GM12864 (cell line): ENCODE measurements around the gene LARP6.

ENCODE experiments used
- DNase-seq: peaks from one replicate; pipeline ENCODE4 v3.0.0-alpha.2; 2011; ENCODE audit warnings: low read depth
- H3K4me3 ChIP-seq: 2 replicates; pipeline ENCODE4 v1.5.1; 2011; ENCODE audit warnings: mild to moderate bottlenecking, low read depth, low read length, control low read depth
- TF ChIP-seq, protein P1 (sequence below): IDR thresholded peaks from 2 replicates; pipeline ENCODE4 v1.5.1; 2011; ENCODE audit warnings: low read depth, mild to moderate bottlenecking, moderate library complexity, low read length, control low read depth, inconsistent platforms; ENCODE audit errors: missing control alignments

The LARP6 gene

GRCh38 chr15:70852501-70853317 lies 1.2 kb downstream of the LARP6 start:
- TF ChIP-seq, protein P1, sequence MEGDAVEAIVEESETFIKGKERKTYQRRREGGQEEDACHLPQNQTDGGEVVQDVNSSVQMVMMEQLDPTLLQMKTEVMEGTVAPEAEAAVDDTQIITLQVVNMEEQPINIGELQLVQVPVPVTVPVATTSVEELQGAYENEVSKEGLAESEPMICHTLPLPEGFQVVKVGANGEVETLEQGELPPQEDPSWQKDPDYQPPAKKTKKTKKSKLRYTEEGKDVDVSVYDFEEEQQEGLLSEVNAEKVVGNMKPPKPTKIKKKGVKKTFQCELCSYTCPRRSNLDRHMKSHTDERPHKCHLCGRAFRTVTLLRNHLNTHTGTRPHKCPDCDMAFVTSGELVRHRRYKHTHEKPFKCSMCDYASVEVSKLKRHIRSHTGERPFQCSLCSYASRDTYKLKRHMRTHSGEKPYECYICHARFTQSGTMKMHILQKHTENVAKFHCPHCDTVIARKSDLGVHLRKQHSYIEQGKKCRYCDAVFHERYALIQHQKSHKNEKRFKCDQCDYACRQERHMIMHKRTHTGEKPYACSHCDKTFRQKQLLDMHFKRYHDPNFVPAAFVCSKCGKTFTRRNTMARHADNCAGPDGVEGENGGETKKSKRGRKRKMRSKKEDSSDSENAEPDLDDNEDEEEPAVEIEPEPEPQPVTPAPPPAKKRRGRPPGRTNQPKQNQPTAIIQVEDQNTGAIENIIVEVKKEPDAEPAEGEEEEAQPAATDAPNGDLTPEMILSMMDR: no peak
- H3K4me3 ChIP-seq: no peak overlapping the region; the same call in 1 of the 2 replicates
- no peak for DNase-seq

DNA sequence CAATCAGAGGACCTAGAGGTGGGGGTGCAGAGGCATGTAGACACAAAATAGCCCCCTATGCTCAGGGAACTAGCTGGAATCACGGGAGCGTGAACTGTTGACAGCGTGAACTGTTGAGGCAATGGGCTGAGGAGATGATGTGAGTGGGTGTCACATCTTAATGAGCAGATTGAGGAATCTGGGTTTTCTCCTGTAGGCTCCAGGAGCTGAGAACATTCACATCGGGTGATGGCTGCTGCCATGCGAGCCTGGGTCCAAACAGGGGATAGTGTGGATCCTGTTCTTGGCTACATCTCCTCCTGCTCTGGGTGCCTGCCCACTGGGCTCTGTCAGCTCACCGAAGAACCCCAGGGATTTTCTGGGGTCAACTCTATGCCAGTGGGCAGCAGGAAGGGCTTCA lies 2.1 kb downstream of the LARP6 start:
- H3K4me3 ChIP-seq: no peak overlapping the region
- TF ChIP-seq, protein P1: no peak
- no peak for DNase-seq

DNA sequence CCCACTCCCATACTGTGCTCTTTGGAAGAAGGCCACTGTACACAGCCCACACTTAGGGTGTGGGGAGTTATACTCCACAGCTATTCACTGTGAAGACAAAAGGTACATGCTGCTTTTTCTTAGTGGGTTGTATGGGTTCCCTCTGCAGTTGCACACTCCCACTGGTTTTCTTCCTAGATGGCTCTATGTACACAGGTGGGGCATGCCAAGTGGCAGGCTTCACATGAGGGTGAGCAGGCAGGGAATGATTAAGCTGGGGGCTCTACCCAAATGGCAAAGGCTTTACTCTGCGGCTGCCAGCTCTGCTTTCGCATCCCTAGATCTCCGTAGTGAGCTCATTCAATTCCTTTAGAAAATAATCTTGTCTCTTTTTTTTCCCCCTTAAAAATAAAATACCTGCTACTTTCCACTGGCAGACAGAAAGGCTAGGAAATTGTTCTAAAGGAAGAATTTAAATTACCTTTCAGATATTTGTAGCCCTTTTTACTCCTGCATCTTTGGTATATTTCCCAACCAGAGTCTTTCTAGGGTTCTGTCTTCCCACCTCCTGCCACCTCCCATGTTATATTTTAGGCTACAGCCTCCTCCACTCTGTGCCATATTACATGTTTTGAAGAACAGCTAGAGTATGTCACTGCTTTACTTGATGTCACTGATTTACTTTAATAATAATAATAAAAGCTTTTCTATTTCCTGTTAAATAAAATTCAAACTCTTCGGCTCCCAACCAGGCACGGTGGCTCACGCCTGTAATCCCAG lies 8.2 kb downstream of the LARP6 start:
- H3K4me3 ChIP-seq: no peak overlapping the region
- TF ChIP-seq, protein P1: no peak
- DNase-seq: no peak

DNA sequence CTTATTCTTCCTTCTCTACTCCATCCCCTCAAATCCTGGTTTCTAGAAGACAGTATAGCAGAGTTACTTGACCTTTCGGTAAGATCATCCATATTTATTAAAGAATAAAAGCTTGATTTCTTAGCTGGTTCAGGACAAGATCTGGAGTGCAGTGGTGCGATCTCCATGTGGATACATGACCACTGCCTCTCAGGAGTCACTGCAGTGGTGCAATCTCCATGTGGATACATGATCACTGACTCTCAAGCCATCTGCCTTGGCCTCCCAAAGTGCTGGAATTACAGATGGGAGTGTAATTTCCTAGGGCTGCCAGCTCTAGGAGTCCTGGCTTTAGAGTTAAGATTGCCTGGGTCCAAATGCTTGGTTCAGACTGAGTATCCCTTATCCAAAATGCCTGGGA lies 16.5 kb downstream of the LARP6 start:
- TF ChIP-seq, protein P1: no peak
- H3K4me3 ChIP-seq: no peak overlapping the region
- DNase-seq: no peak

DNA sequence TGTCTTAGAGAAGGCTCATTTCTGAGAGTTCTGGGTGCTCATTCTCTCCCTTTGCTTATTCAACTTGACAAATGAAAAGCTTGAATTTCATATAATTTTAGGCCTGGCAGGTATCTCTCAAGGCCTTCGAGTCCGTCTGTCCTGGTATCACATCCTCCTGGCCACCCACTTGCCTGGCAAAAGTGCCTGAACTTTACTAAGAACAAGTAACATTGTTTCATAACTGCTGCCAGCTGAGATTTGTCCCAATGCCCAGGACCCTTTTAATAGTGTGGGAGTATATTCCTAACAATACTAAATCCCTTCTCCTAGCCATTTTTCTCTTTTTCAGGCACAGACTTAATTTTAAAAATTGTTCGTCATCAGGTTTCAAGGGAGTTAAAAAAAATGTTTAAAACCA lies 18.1 kb downstream of the LARP6 start:
- no peak for DNase-seq
- TF ChIP-seq, protein P1: no peak
- no peak overlapping the region for H3K4me3 ChIP-seq

- no peak overlapping the region for H3K4me3 ChIP-seq
- DNase-seq: no peak
- TF ChIP-seq, protein P1: no peak
Measured at GRCh38 chr15:70835415-70835814, 18.5 kb downstream of the LARP6 start.

DNA sequence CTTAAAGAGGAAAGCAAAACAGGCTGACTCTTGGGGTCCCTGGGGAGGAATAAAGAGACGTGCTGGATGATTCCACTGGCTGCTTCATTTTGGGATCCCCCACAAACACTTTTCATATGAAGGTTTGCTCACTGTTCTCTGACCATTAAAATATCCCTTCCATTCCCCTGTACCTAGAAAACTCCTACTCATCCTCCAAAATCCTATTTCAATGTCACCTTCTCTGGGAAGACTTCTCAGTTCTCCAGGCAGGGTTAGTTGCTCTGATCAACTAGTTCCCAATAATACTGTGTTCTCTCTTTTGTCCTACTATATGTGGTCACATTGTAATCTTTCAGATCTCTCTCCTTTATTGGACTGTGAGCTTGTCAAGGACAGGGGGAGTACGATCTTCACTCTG lies 19.0 kb downstream of the LARP6 start:
- no peak overlapping the region for H3K4me3 ChIP-seq
- TF ChIP-seq, protein P1: no peak
- DNase-seq: no peak
